Naive B cell (primary cell): ENCODE data around the gene CX3CL1. TPM values are rescaled to one million over a fixed set of nuclear protein-coding genes. Genes with fewer than 3 reads are reported as not detected.
"Not testable (repeated sequence)": the region's sequence is repeated elsewhere in the genome, so short reads cannot be mapped to it uniquely, and the experiment has no call there.

Experiments
- ATAC-seq, 2 donors: fragments of 150-1000 bp; cut with Tn5 transposase; 2 replicates each; pipeline ENCODE4 v1.10.0; 2021; ENCODE audit warnings: low read depth in 2 of 2, mild to moderate bottlenecking in 2 of 2, moderate library complexity in 2 of 2
- DNase-seq: peaks from one replicate; pipeline ENCODE4 v3.0.0; 2022
- H3K27ac Mint-ChIP-seq, 6 donors: one replicate each; pipeline ENCODE4 v1.8.0; 2020 to 2022; ENCODE audit warnings: mild to moderate bottlenecking in 6 of 6, mixed read lengths in 6 of 6, moderate library complexity in 5 of 6, inconsistent platforms in 2 of 6
- H3K27me3 Mint-ChIP-seq, 3 donors: one replicate each; pipeline ENCODE4 v1.8.0; 2021 to 2022; ENCODE audit warnings: mixed read lengths in 3 of 3, mild to moderate bottlenecking in 1 of 3
- H3K36me3 Mint-ChIP-seq, 2 donors: one replicate each; pipeline ENCODE4 v1.8.0; 2020 to 2022; ENCODE audit warnings: mixed read lengths in 2 of 2, inconsistent platforms in 1 of 2, mild to moderate bottlenecking in 1 of 2
- H3K4me1 Mint-ChIP-seq, 3 donors: one replicate each; pipeline ENCODE4 v1.8.0; 2020 to 2022; ENCODE audit warnings: mixed read lengths in 3 of 3, inconsistent platforms in 1 of 3, mild to moderate bottlenecking in 1 of 3, moderate library complexity in 1 of 3
- H3K4me3 Mint-ChIP-seq, 8 donors: one replicate each; pipeline ENCODE4 v1.8.0; 2020 to 2022; ENCODE audit warnings: mild to moderate bottlenecking in 8 of 8, mixed read lengths in 8 of 8, moderate library complexity in 8 of 8, inconsistent platforms in 2 of 8
- H3K9me3 Mint-ChIP-seq, 7 donors: one replicate each; pipeline ENCODE4 v1.8.0; 2020 to 2022; ENCODE audit warnings: mixed read lengths in 7 of 7, mild to moderate bottlenecking in 5 of 7, inconsistent platforms in 2 of 7, moderate library complexity in 1 of 7
- polyA plus RNA-seq, 6 donors: library from polyadenylated mRNA; unstranded; fragments of 300-500 nt; fragmentation: Illumina TruSeq; gene quantifications; one replicate each; pipeline ENCODE4 v1.2.3, GENCODE V29; 2021; ENCODE audit warnings: low read depth in 6 of 6

The CX3CL1 gene
- polyA plus RNA-seq, 6 donors from 2014 or later: not detected

- H3K4me3 Mint-ChIP-seq: no peak overlapping the region
- no peaks in the 10 kb centered on the region for H3K36me3 Mint-ChIP-seq
- peaks cover 17 to 20% (median 19%) of the 10 kb centered on the region in 3 donors for H3K4me1 Mint-ChIP-seq
- ATAC-seq: no peak
- DNase-seq: no peak
- H3K27ac Mint-ChIP-seq: no peak overlapping the region
- H3K9me3 Mint-ChIP-seq: no peaks in the 10 kb centered on the region
- H3K27me3 Mint-ChIP-seq: peaks cover 12 to 38% (median 22%) of the 10 kb centered on the region in 3 donors
Observed at GRCh38 chr16:57390636-57391295, 18.5 kb downstream of the CX3CL1 start.

GRCh38 chr16:57391300-57391699, 19.0 kb downstream of the CX3CL1 start:
- H3K36me3 Mint-ChIP-seq: no peaks in the 10 kb centered on the region
- no peak overlapping the region for H3K27ac Mint-ChIP-seq

GRCh38 chr16:57391708-57392107, 19.4 kb downstream of the CX3CL1 start:
- peaks cover 22 to 46% (median 30%) of the 10 kb centered on the region in 3 donors for H3K27me3 Mint-ChIP-seq
- H3K36me3 Mint-ChIP-seq: no peaks in the 10 kb centered on the region
- no peak for ATAC-seq

More at GRCh38 chr16:57391300-57391699, 19.0 kb downstream of the CX3CL1 start:
- Mint-ChIP-seq H3K4me3 (no peak overlapping the region), H3K27me3 (peaks cover 18 to 42% (median 26%) of the 10 kb centered on the region in 3 donors), H3K4me1 (peaks cover 14 to 16% (median 16%) of the 10 kb centered on the region in 3 donors), H3K9me3 (no peaks in the 10 kb centered on the region)
- ATAC-seq (no peak), DNase-seq (no peak)

GRCh38 chr16:57392694-57393093, 20.4 kb downstream of the CX3CL1 start:
- H3K27me3 Mint-ChIP-seq: peaks cover 24 to 56% (median 30%) of the 10 kb centered on the region in 3 donors
- H3K36me3 Mint-ChIP-seq: no peaks in the 10 kb centered on the region
- H3K4me3 Mint-ChIP-seq: no peak overlapping the region
- ATAC-seq: no peak
- peaks cover 0 to 3% (median 0%) of the 10 kb centered on the region in 7 donors for H3K9me3 Mint-ChIP-seq
- H3K27ac Mint-ChIP-seq: no peak overlapping the region
- peaks cover 9 to 13% (median 10%) of the 10 kb centered on the region in 3 donors for H3K4me1 Mint-ChIP-seq
- no peak for DNase-seq

More at GRCh38 chr16:57391708-57392107, 19.4 kb downstream of the CX3CL1 start:
- peaks cover 0 to 3% (median 0%) of the 10 kb centered on the region in 7 donors for H3K9me3 Mint-ChIP-seq
- H3K27ac Mint-ChIP-seq: no peak overlapping the region
- no peak for DNase-seq
- H3K4me1 Mint-ChIP-seq: peaks cover 11 to 16% (median 12%) of the 10 kb centered on the region in 3 donors
- no peak overlapping the region for H3K4me3 Mint-ChIP-seq

- H3K27me3 Mint-ChIP-seq: peaks cover 13 to 44% (median 23%) of the 10 kb centered on the region in 3 donors
- no peak overlapping the region for H3K4me3 Mint-ChIP-seq
- H3K4me1 Mint-ChIP-seq: peaks cover 0 to 12% (median 7%) of the 10 kb centered on the region in 3 donors
- ATAC-seq: no peak
- H3K36me3 Mint-ChIP-seq: no peaks in the 10 kb centered on the region
- H3K9me3 Mint-ChIP-seq: peaks cover 0 to 3% (median 0%) of the 10 kb centered on the region in 7 donors
- DNase-seq: no peak
- no peak overlapping the region for H3K27ac Mint-ChIP-seq
Observed at GRCh38 chr16:57394444-57394843, 22.2 kb downstream of the CX3CL1 start.

- Mint-ChIP-seq H3K4me3 (no peak overlapping the region), H3K4me1 (peaks cover 4 to 17% (median 11%) of the 10 kb centered on the region in 3 donors), H3K9me3 (peaks cover 0 to 3% (median 0%) of the 10 kb centered on the region in 7 donors), H3K36me3 (no peaks in the 10 kb centered on the region), H3K27me3 (peaks cover 12 to 42% (median 23%) of the 10 kb centered on the region in 3 donors), H3K27ac (no peak overlapping the region)
- no peak for DNase-seq
- no peak for ATAC-seq
Observed at GRCh38 chr16:57395026-57395425, 22.7 kb downstream of the CX3CL1 start.

GRCh38 chr16:57396786-57397185, 24.5 kb downstream of the CX3CL1 start:
- H3K27me3 Mint-ChIP-seq: peaks cover 12 to 35% (median 19%) of the 10 kb centered on the region in 3 donors
- H3K4me3 Mint-ChIP-seq: no peak overlapping the region
- no peak overlapping the region for H3K27ac Mint-ChIP-seq
- DNase-seq (no peak), ATAC-seq (no peak)
- peaks cover 0 to 3% (median 0%) of the 10 kb centered on the region in 7 donors for H3K9me3 Mint-ChIP-seq
- no peaks in the 10 kb centered on the region for H3K36me3 Mint-ChIP-seq
- H3K4me1 Mint-ChIP-seq: peaks cover 4 to 34% (median 16%) of the 10 kb centered on the region in 3 donors

- H3K27ac Mint-ChIP-seq, H3K9me3 Mint-ChIP-seq, H3K36me3 Mint-ChIP-seq, H3K4me3 Mint-ChIP-seq, DNase-seq, ATAC-seq: not testable (repeated sequence)
- peaks cover 12 to 29% (median 14%) of the 10 kb centered on the region in 3 donors for H3K27me3 Mint-ChIP-seq
- peaks cover 4 to 35% (median 20%) of the 10 kb centered on the region in 3 donors for H3K4me1 Mint-ChIP-seq
Observed at GRCh38 chr16:57397493-57397892, 25.2 kb downstream of the CX3CL1 start.

- Mint-ChIP-seq H3K27me3 (peaks cover 6 to 9% (median 6%) of the 10 kb centered on the region in 3 donors), H3K36me3 (no peaks in the 10 kb centered on the region), H3K27ac (no peak overlapping the region), H3K4me3 (no peak overlapping the region), H3K9me3 (no peaks in the 10 kb centered on the region), H3K4me1 (peaks cover 4 to 42% (median 28%) of the 10 kb centered on the region in 3 donors)
- DNase-seq (no peak), ATAC-seq (no peak)
Observed at GRCh38 chr16:57401943-57402640, 29.8 kb downstream of the CX3CL1 start.

- H3K27ac Mint-ChIP-seq: peak within 1 kb of the TSS in 5 of 6 donors; percentile 4 to 85 (median 62)
- no peak for ATAC-seq
- H3K4me3 Mint-ChIP-seq: peak within 1 kb of the TSS in 1 of 8 donors; percentile 61
- DNase-seq: no peak
- peaks cover 5 to 12% (median 11%) of the 10 kb centered on the region in 3 donors for H3K27me3 Mint-ChIP-seq
- H3K36me3 Mint-ChIP-seq: no peaks in the 10 kb centered on the region
- peaks cover 0 to 1% (median 0%) of the 10 kb centered on the region in 7 donors for H3K9me3 Mint-ChIP-seq
- peaks cover 9 to 41% (median 26%) of the 10 kb centered on the region in 3 donors for H3K4me1 Mint-ChIP-seq
Observed at GRCh38 chr16:57403965-57404817, 31.9 kb downstream of the CX3CL1 start, which contains the start of gene CCL17. Gene CCL17, plus strand, starts transcription at chr16:57404767. Its CDS starts 9,166 bp downstream, at chr16:57413933.

- peak overlapping the region in 3 of 6 donors; percentile 3 to 41 (median 3) for H3K27ac Mint-ChIP-seq
Observed at GRCh38 chr16:57405097-57405496, 32.8 kb downstream of the CX3CL1 start.

GRCh38 chr16:57406881-57407280, 34.6 kb downstream of the CX3CL1 start:
- no peak overlapping the region for H3K4me3 Mint-ChIP-seq
- H3K36me3 Mint-ChIP-seq: no peaks in the 10 kb centered on the region
- peaks cover 8 to 29% (median 27%) of the 10 kb centered on the region in 3 donors for H3K4me1 Mint-ChIP-seq

More at GRCh38 chr16:57405097-57405496, 32.8 kb downstream of the CX3CL1 start:
- Mint-ChIP-seq H3K9me3 (peaks cover 0 to 1% (median 0%) of the 10 kb centered on the region in 7 donors), H3K27me3 (peaks cover 8 to 16% (median 14%) of the 10 kb centered on the region in 3 donors), H3K36me3 (no peaks in the 10 kb centered on the region), H3K4me1 (peaks cover 8 to 39% (median 25%) of the 10 kb centered on the region in 3 donors), H3K4me3 (peak overlapping the region in 1 of 8 donors; percentile 61)
- ATAC-seq: no peak
- no peak for DNase-seq

More at GRCh38 chr16:57406881-57407280, 34.6 kb downstream of the CX3CL1 start:
- no peak for DNase-seq
- ATAC-seq: peak in 1 of 2 donors; percentile 33
- Mint-ChIP-seq H3K27me3 (peaks cover 14 to 19% (median 16%) of the 10 kb centered on the region in 3 donors), H3K9me3 (peaks cover 0 to 1% (median 0%) of the 10 kb centered on the region in 7 donors), H3K27ac (no peak overlapping the region)
